Keratinocyte (primary cell): Measurements from ENCODE around the gene PLXNB3. TPM values are rescaled to one million over a fixed set of nuclear protein-coding genes. Genes with fewer than 3 reads are reported as not detected.

Experiments
- DNase-seq: peaks from one replicate; pipeline ENCODE4 v3.0.0-alpha.2; 2011; ENCODE audit warnings: low read depth, missing footprints, low spot score
- FAIRE-seq: peaks from 2 replicates; lab custom pipeline; 2011; peaks lifted over from hg19 to GRCh38; lab: Jason Lieb, UNC
- H2AFZ ChIP-seq: 2 replicates; pipeline ENCODE4 v1.6.0; 2012; ENCODE audit warnings: low read length, control low read depth, inconsistent platforms; ENCODE audit not compliant: control insufficient read depth
- H3K27ac ChIP-seq: 2 replicates; pipeline ENCODE4 v1.5.1; 2011; ENCODE audit warnings: low read length; ENCODE audit not compliant: control insufficient read depth, insufficient read depth
- H3K27me3 ChIP-seq: 3 replicates; pipeline ENCODE4 v1.6.0; 2011; ENCODE audit warnings: low read length; ENCODE audit not compliant: control insufficient read depth, insufficient read depth; ENCODE audit errors: extremely low read depth
- H3K36me3 ChIP-seq, 2 experiments: 2 replicates in 1 of 2; 3 replicates in 1 of 2; pipeline ENCODE4 v1.5.1; 2011; ENCODE audit warnings: low read length in 2 of 2, mild to moderate bottlenecking in 1 of 2; ENCODE audit not compliant: control insufficient read depth in 2 of 2, insufficient read depth in 2 of 2; ENCODE audit errors: extremely low read depth in 1 of 2
- H3K4me1 ChIP-seq: 3 replicates; pipeline ENCODE4 v1.5.1; 2011; ENCODE audit warnings: low read length; ENCODE audit not compliant: control insufficient read depth, insufficient read depth; ENCODE audit errors: extremely low read depth
- H3K4me2 ChIP-seq: 3 replicates; pipeline ENCODE4 v1.6.0; 2011; ENCODE audit warnings: low read depth, low read length; ENCODE audit not compliant: control insufficient read depth, insufficient read depth; ENCODE audit errors: extremely low read depth
- H3K4me3 ChIP-seq, 3 experiments: fragments of 200-600 bp in 1 of 3; sonication (generic) in 1 of 3; 2 replicates in 2 of 3; 3 replicates in 1 of 3; pipeline ENCODE4 v1.5.1; 2011 to 2016; ENCODE audit warnings: low read length in 3 of 3, mild to moderate bottlenecking in 3 of 3, control low read depth in 2 of 3, inconsistent platforms in 1 of 3, low read depth in 1 of 3, mixed read lengths in 1 of 3, mixed run types in 1 of 3, moderate library complexity in 1 of 3; ENCODE audit not compliant: control insufficient read depth in 2 of 3, insufficient read depth in 2 of 3; ENCODE audit errors: extremely low read depth in 1 of 3
- H3K79me2 ChIP-seq: 2 replicates; pipeline ENCODE4 v1.6.0; 2012; ENCODE audit warnings: low read length; ENCODE audit not compliant: control insufficient read depth, insufficient read depth
- H3K9ac ChIP-seq: 3 replicates; pipeline ENCODE4 v1.6.0; 2011; ENCODE audit warnings: low read length; ENCODE audit not compliant: control insufficient read depth, insufficient read depth; ENCODE audit errors: extremely low read depth
- H3K9me1 ChIP-seq: 3 replicates; pipeline ENCODE4 v1.6.0; 2011; ENCODE audit warnings: low read length; ENCODE audit not compliant: control insufficient read depth, insufficient read depth; ENCODE audit errors: extremely low read depth
- H3K9me3 ChIP-seq: 2 replicates; pipeline ENCODE4 v1.5.1; 2012; ENCODE audit warnings: low read depth, low read length; ENCODE audit not compliant: control insufficient read depth
- H4K20me1 ChIP-seq: 3 replicates; pipeline ENCODE4 v1.6.0; 2011; ENCODE audit warnings: low read length; ENCODE audit not compliant: control insufficient read depth, insufficient read depth; ENCODE audit errors: extremely low read depth
- EZH2 ChIP-seq: IDR thresholded peaks from one replicate; pipeline ENCODE4 v1.6.1; 2012; ENCODE audit warnings: inconsistent platforms, mild to moderate bottlenecking, low read length, moderate library complexity
- dilution Hi-C: fragments of 300-500 bp; cut with MboI; formaldehyde crosslinking; loops from one replicate; pipeline ENCODE4 v1.7.0; 2020; ENCODE audit warnings: low sequenced_read_pairs; ENCODE audit not compliant: extremely low pct_ligation_motif_present
- polyA plus RNA-seq, 5 experiments: library from polyadenylated mRNA; depleted of rRNA in 3 of 5; stranded (reverse) in 3 of 5; stranded (forward) in 1 of 5; unstranded in 1 of 5; fragments of >200 nt; gene quantifications; 1 replicate in 1 of 5; 2 replicates in 3 of 5; 3 replicates in 1 of 5; pipeline versions ENCODE4 v1.2.1 to v1.2.3, GENCODE V29; 2011 to 2012; ENCODE audit warnings: missing spikeins in 2 of 5, low read depth in 1 of 5, low replicate concordance in 1 of 5
- TF ChIP-seq, protein P1 (sequence below), 3 experiments: IDR thresholded peaks in 1 of 3; conservative IDR thresholded peaks in 1 of 3; optimal IDR thresholded peaks in 1 of 3; 2 replicates in 2 of 3; 3 replicates in 1 of 3; pipeline versions ENCODE3 to v1.5.1; 2011; ENCODE audit warnings: low read length in 3 of 3, mild to moderate bottlenecking in 3 of 3, moderate library complexity in 2 of 3, control low read depth in 1 of 3, inconsistent platforms in 1 of 3; ENCODE audit not compliant: insufficient read depth in 2 of 3; ENCODE audit errors: extremely low read depth in 1 of 3

Gene PLXNB3
- polyA plus RNA-seq, 1 donor (not counting 4 experiments of a cell fraction or from before 2014, with no cell fraction given) = 7.2 TPM

DNA sequence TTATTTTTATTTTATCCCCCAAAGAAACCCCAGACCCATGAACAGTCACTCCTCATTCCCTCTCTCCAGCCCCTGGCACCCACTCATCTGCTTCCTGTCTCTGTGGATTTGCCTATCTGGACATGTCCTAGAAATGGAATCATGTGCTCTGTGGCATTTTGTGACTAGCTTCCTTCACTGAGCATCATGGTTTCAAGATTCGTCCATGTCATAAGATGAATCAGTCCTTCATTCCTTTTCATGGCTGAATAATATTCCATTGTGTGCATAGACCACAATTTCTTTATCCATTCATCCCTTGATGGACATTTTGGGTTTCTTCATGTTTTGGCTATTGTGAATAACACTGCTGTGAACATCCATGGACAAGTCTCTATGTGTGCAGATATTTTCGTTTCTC, 29.2 kb upstream of the PLXNB3 start:
- no peaks in the 10 kb centered on the region for H3K36me3 ChIP-seq
- no peak overlapping the region for H3K4me2 ChIP-seq
- no peaks in the 10 kb centered on the region for H3K9me1 ChIP-seq
- DNase-seq = no peak
- H3K27ac ChIP-seq = no peak overlapping the region
- peaks cover 16% of the 10 kb centered on the region for H3K4me1 ChIP-seq
- no peaks in the 10 kb centered on the region for H3K79me2 ChIP-seq
- no peak overlapping the region for H3K4me3 ChIP-seq
- no peak overlapping the region for H3K9ac ChIP-seq
- no peak for FAIRE-seq
- no peaks in the 10 kb centered on the region for H3K9me3 ChIP-seq
- TF ChIP-seq EZH2 = no peak
- TF ChIP-seq, protein P1, sequence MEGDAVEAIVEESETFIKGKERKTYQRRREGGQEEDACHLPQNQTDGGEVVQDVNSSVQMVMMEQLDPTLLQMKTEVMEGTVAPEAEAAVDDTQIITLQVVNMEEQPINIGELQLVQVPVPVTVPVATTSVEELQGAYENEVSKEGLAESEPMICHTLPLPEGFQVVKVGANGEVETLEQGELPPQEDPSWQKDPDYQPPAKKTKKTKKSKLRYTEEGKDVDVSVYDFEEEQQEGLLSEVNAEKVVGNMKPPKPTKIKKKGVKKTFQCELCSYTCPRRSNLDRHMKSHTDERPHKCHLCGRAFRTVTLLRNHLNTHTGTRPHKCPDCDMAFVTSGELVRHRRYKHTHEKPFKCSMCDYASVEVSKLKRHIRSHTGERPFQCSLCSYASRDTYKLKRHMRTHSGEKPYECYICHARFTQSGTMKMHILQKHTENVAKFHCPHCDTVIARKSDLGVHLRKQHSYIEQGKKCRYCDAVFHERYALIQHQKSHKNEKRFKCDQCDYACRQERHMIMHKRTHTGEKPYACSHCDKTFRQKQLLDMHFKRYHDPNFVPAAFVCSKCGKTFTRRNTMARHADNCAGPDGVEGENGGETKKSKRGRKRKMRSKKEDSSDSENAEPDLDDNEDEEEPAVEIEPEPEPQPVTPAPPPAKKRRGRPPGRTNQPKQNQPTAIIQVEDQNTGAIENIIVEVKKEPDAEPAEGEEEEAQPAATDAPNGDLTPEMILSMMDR (optimal IDR thresholded peaks at IDR 0.05 in 1 of 3, IDR thresholded peaks at IDR 0.05 in 1 of 3, conservative IDR thresholded peaks at IDR 0.05 in 1 of 3; ENCODE audit: extremely low read depth in 1 of 3, insufficient read depth in 2 of 3, low read length in 3 of 3) = no peak
- H4K20me1 ChIP-seq = no peaks in the 10 kb centered on the region
- dilution Hi-C loops = no loop called here
- H3K27me3 ChIP-seq = no peaks in the 10 kb centered on the region
- no peak overlapping the region for H2AFZ ChIP-seq

DNA sequence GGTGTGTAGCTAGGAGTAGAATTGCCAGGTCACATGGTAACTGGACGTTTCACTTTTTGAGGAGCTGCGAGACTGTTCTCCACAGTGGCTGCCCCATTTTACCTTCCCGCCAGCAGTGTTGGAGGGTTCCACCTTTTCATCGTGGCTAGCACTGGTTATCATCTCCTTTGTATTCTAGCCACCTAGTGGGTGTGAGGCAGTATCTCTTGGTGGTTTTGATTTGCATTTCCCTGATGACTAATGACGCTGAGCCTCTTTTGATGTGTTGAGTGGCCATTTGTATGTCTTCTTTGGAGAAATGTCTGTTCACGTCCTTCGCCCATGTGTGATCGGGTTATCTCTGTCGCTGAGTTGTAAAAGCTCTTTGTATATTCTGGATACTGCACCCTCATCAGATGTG, 28.8 kb upstream of the PLXNB3 start:
- no peaks in the 10 kb centered on the region for H3K36me3 ChIP-seq
- no peaks in the 10 kb centered on the region for H3K79me2 ChIP-seq
- no peak overlapping the region for H2AFZ ChIP-seq
- H3K4me3 ChIP-seq = no peak overlapping the region
- TF ChIP-seq, protein P1 (optimal IDR thresholded peaks at IDR 0.05 in 1 of 3, IDR thresholded peaks at IDR 0.05 in 1 of 3, conservative IDR thresholded peaks at IDR 0.05 in 1 of 3; ENCODE audit: extremely low read depth in 1 of 3, insufficient read depth in 2 of 3, low read length in 3 of 3) = peak in 1 of 3 experiments; percentile 10
- TF ChIP-seq EZH2 = no peak
- peaks cover 16% of the 10 kb centered on the region for H3K4me1 ChIP-seq
- no peaks in the 10 kb centered on the region for H3K27me3 ChIP-seq
- DNase-seq = no peak
- FAIRE-seq = no peak
- no peak overlapping the region for H3K4me2 ChIP-seq
- H4K20me1 ChIP-seq = no peaks in the 10 kb centered on the region
- H3K9me3 ChIP-seq = no peaks in the 10 kb centered on the region
- dilution Hi-C loops = no loop called here
- no peak overlapping the region for H3K9ac ChIP-seq
- no peak overlapping the region for H3K27ac ChIP-seq
- no peaks in the 10 kb centered on the region for H3K9me1 ChIP-seq
